ENCODE data around the gene RAB17.
"Not testable (repeated sequence)": the region's sequence is repeated elsewhere in the genome, so short reads cannot be mapped to it uniquely, and the experiment has no call there.

RAB17 gene

GRCh38 chr2:237624565-237624964 is 34.0 kb upstream of the RAB17 start:
- DNase-seq (ENCODE audit: low read depth), result no peak

- peak; percentile 69 for DNase-seq (ENCODE audit: low read depth)
Measured at GRCh38 chr2:237623428-237624403, 33.2 kb upstream of the RAB17 start.

GRCh38 chr2:237618449-237618848 is 27.9 kb upstream of the RAB17 start:
- peak; percentile 59 for DNase-seq (ENCODE audit: low read depth)

- DNase-seq (ENCODE audit: low read depth), result no peak
Measured at GRCh38 chr2:237617587-237617982, 27.1 kb upstream of the RAB17 start.

GRCh38 chr2:237616734-237617586 is 26.4 kb upstream of the RAB17 start:
- peak; percentile 73 for DNase-seq (ENCODE audit: low read depth)

GRCh38 chr2:237616373-237616733 is 25.8 kb upstream of the RAB17 start:
- no peak for DNase-seq (ENCODE audit: low read depth)

GRCh38 chr2:237615631-237616249 is 25.2 kb upstream of the RAB17 start:
- DNase-seq (ENCODE audit: low read depth), result no peak

- DNase-seq (ENCODE audit: low read depth), result no peak
Measured at GRCh38 chr2:237614151-237614720, 23.7 kb upstream of the RAB17 start.

- no peak for DNase-seq (ENCODE audit: low read depth)
Measured at GRCh38 chr2:237613679-237614078, 23.1 kb upstream of the RAB17 start.

- no peak for DNase-seq (ENCODE audit: low read depth)
Measured at GRCh38 chr2:237612527-237613357, 22.2 kb upstream of the RAB17 start.

- not testable (repeated sequence) for DNase-seq (ENCODE audit: low read depth)
Measured at GRCh38 chr2:237606522-237606921, 16.0 kb upstream of the RAB17 start.

GRCh38 chr2:237604960-237605359 is 14.4 kb upstream of the RAB17 start:
- no peak for DNase-seq (ENCODE audit: low read depth)

- no peak for DNase-seq (ENCODE audit: low read depth)
Measured at GRCh38 chr2:237604391-237604790, 13.9 kb upstream of the RAB17 start.

- DNase-seq (ENCODE audit: low read depth), result peak; percentile 50
Measured at GRCh38 chr2:237603718-237604362, 13.3 kb upstream of the RAB17 start.

GRCh38 chr2:237603049-237603717 is 12.6 kb upstream of the RAB17 start:
- no peak for DNase-seq (ENCODE audit: low read depth)

- no peak for DNase-seq (ENCODE audit: low read depth)
Measured at GRCh38 chr2:237602409-237602808, 11.9 kb upstream of the RAB17 start.

GRCh38 chr2:237601453-237602116 is 11.1 kb upstream of the RAB17 start:
- no peak for DNase-seq (ENCODE audit: low read depth)

GRCh38 chr2:237600205-237600846 is 9.8 kb upstream of the RAB17 start:
- peak; percentile 66 for DNase-seq (ENCODE audit: low read depth)

Measured in stromal cell of bone marrow (primary cell).